GM19099 (cell line): Measurements from ENCODE around the gene HBP1.

Experiments used
- POLR2A ChIP-seq: IDR thresholded peaks from 3 replicates; pipeline ENCODE4 v1.6.1; 2011; ENCODE audit warnings: low read depth; ENCODE audit not compliant: insufficient read length; ENCODE audit errors: extremely low read depth

Gene HBP1

DNA sequence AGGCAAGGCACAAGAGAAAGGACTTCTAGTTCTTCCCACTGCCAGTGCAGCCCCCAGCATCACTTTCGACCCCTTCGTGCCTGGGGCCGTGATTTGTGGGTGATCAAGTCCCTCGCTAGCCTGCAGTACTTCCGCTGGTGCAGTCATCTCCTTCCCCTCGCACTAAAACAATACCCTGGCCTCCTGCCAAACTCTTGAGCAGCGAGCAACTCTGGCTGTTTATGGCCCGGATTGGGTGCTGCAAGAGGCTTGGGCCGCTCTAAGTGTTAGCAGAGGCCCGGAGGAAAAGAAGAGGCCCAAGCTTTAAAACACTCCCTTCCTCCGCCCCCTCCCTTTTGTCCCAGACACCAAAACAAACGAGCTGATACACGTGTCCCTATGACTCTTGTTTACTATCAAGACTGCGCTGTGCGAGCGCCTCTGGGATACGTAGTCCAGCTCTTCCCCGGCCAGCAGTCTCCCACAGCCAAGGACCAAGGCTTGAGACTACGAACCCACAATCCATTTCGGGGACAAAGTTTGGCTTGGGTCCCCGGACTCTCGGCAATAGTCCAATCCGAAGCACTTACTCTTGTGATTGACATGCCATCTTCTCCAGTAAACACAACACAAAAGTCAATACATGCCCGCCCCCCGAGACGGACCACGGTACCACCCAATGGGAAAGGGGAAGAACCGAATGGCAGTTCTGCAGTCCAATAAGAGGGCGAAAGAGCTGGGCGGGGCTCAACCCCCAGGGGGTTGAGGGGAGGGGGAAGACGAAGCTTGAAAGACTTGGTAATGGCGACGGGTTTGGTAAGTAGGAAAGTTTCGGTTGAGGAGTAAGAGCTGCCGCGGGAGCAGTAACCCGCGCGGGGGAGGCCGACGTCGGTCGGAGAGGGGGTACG, at the start of gene HBP1:
HBP1 (plus strand) TSS at position 771 of the 887 bp plus-strand sequence. CDS start 10,891 bp downstream, outside the sequence.
- TF ChIP-seq POLR2A = peak; percentile 10

GRCh38 chr7:107119376-107120105, 49.3 kb upstream of the HBP1 start:
- no peak for TF ChIP-seq POLR2A

- no peak for TF ChIP-seq POLR2A
Observed at GRCh38 chr7:107122486-107122911, 46.3 kb upstream of the HBP1 start.

GRCh38 chr7:107123392-107123791, 45.4 kb upstream of the HBP1 start:
- TF ChIP-seq POLR2A = no peak

DNA sequence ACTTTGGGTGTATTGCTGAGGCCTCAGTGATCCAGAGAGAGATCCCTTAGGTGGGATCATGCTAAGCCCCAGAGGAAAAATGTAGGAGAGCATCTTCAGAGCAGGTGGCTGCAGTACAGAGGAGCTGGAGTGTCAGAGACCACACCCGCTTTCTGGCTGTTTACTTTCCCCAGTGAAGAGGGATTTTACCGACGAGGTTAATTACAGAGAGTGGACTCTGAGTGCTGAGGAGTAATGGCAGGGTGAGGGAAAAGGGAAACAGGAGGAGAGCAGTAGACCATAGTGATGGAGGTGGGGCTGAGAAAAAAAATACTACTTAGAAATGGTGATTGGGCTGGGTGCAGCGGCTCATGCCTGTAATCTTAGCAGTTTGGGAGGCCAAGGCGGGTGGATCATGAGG, 43.3 kb upstream of the HBP1 start:
- no peak for TF ChIP-seq POLR2A

DNA sequence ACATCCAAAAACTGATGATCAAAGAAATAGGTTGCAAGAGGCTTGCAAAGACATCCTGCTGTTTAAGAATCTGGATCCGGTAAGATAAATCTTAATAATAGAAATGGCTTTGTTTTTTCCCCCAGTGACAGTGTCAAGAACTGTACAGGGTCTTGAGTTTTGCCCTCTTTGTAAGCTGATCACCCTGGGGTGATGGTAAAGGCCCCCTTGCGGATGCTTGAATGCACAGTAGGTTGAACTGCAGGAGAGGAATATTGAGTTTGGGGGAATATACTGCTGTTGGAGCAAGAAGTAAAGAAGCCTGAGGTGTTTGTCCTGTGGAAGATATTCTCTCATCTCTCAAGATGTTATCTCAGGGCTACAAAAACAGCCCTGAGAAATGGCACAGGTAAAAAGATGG, 40.6 kb upstream of the HBP1 start:
- no peak for TF ChIP-seq POLR2A

DNA sequence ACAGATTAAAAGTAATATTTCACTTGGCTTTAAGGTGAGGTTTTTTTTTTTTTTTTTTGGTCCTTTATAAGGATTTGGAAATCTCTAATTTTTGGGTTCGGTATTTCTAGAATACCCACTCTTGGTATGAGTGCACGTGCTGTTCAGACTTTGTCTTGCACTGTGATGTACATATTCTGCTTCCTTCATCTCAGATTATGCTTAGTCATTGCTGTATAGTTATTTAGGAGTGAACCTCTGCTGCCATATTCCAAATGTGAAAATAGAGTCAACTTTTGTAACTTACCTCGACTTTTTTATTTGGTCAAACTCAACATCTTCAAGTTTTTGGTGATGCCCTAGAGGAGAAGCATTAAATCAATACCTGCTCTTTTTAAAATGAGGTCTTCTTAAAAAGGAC, 40.1 kb upstream of the HBP1 start:
- TF ChIP-seq POLR2A = no peak

- no peak for TF ChIP-seq POLR2A
Observed at GRCh38 chr7:107130487-107131220, 38.1 kb upstream of the HBP1 start.

DNA sequence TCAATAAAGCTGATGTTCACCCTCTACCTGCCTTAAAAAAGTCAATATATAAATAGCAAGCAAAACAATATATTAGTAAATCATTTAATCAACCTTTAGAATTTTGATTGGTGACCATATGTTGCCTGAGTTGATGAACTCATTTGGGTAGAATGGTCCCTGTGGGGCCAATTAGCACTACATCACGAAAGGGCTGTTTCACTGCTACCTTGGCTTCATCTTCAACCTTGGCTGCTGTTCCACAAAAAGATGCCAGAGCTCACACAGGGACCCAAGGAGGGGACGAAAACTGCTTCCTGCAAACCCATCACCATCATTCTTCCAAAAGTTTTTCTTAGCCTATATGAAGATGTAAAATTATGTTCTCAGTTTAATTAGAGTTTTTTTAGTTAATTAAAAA, 35.4 kb upstream of the HBP1 start:
- no peak for TF ChIP-seq POLR2A

- TF ChIP-seq POLR2A = no peak
Observed at GRCh38 chr7:107138696-107139420, 29.9 kb upstream of the HBP1 start.

DNA sequence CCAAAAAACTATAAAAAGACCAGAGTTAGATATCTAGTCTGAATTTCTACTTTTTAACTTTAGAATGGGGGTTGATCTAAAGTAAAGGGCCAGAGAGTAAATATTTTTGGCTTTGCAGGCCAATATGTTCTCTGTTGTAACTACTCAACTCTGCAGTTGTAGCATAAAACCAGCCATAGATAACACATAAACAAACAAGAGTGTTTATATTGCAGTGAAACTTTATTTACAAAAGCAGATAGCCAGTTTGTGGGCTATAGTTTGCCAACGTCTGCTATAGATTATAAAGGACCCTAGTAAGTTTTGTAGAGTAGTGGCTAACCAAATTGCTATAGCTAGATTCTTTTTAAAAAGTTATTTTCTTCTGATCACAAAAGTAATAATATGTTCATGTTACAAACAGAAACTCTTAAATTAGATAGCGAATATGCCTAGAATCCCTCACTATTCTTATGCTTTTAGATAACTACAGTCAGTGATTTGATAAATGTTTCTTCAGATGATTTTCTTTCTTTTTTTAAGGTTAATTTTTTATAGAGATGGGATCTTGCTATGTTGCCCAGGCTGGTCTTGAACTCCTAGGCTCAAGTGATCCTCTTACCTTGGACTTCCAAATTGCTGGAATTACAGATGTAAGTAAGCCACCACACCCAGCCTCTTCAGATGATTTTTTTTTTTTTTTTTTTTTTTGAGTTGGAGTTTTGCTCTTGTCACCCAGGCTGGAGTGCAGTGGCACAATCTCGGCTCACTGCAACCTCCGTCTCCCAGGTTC, 23.6 kb upstream of the HBP1 start:
- TF ChIP-seq POLR2A = no peak

- TF ChIP-seq POLR2A = no peak
Observed at GRCh38 chr7:107147464-107148393, 21.1 kb upstream of the HBP1 start.

- TF ChIP-seq POLR2A = no peak
Observed at GRCh38 chr7:107148721-107149120, 20.1 kb upstream of the HBP1 start.

- no peak for TF ChIP-seq POLR2A
Observed at GRCh38 chr7:107149863-107150262, 18.9 kb upstream of the HBP1 start.
